Stimulated activated CD8-positive, alpha-beta memory T cell treated with anti-CD3 and anti-CD28 coated beads, Interleukin-4, amount 100 ng/mL, for 48 hours (primary cell): Measurements from ENCODE around the gene HNRNPH2.

ENCODE experiments used
- DNase-seq: peaks from one replicate; pipeline ENCODE4 v3.0.0-alpha.2; 2020

The HNRNPH2 gene, protein sequence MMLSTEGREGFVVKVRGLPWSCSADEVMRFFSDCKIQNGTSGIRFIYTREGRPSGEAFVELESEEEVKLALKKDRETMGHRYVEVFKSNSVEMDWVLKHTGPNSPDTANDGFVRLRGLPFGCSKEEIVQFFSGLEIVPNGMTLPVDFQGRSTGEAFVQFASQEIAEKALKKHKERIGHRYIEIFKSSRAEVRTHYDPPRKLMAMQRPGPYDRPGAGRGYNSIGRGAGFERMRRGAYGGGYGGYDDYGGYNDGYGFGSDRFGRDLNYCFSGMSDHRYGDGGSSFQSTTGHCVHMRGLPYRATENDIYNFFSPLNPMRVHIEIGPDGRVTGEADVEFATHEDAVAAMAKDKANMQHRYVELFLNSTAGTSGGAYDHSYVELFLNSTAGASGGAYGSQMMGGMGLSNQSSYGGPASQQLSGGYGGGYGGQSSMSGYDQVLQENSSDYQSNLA

DNA sequence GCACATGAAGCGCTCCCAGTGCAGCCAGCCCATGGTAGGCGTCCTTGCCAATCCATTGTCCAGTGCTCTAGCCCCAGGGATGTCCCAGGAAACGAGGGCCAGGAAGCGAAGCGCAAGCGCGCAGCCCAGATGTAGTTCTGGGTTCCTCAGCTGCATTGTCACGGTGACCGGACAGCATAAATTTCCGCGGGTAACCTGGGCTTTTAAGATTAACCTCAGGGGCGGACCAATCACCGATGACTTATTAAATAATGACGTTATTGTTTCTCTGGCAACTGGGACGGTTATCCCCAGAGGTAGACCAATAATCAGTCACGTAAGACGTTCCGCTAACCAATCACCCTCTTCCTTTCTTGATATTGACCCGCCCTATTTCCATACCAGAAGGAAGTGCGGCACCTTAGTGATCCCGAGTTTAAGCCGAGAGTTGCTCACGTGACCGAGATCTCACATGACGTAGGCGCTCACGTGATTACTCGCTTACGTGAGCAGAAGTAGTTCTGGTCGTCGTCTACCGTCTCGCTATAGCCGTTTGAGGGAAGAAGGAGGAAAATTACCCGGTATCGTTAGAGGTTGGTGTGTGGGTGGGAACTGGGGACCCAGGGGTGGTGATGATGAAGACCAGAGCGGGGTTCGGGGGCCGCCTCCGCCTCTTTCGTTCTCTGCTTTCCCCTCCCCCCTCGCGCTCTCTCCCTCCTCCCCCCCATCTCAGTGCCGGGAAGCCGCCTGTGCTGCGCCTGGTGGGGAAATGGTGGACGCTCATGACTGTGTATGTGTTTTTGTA lies at the start of gene HNRNPH2, which contains the start of gene GLA:
TSS of gene HNRNPH2 (plus strand) at position 475 of the 784 bp plus-strand sequence. CDS start 3,767 bp downstream, outside the sequence.
TSS of gene GLA (minus strand) at position 178 of the 784 bp plus-strand sequence. CDS start at position 156, 22 bp downstream.
- peak; percentile 89 for DNase-seq

DNA sequence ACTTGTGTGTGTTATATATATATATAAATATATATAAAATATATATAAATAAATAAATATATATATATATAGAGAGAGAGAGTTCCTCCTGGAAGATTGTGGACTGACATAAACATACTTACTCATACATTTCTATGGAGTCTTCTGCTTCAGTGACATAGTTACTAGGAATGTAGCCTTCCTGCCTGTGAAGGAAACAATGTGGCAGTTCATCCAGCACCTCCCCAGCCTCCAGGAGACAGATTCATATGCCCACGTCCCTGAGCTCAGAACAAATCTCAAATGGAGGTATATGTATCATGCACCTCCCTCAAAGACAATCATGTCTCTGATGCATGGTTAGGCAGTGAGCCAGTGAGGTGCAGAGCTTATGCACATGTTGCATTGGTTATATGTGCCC lies 48.1 kb upstream of the HNRNPH2 start:
- no peak for DNase-seq

DNA sequence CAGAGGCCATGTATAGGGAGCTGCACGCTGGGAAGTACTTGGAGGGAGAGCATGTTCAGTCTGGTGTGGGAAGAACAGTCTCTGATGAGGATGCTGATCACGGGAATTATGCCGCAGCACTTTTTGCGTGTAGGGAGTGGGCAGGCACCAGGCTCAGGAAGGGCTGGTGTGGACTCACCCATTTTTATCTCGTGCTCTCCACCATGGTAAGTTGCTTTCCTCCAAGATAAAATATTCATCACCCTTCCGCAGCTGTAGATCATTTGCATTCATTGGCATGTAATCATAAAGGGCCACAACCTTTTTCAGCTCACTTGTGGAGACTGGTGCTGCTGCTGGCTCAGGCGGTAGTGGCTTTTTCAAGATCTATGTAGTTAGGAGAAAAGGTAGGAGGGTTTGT lies 47.6 kb upstream of the HNRNPH2 start:
- DNase-seq = no peak

DNA sequence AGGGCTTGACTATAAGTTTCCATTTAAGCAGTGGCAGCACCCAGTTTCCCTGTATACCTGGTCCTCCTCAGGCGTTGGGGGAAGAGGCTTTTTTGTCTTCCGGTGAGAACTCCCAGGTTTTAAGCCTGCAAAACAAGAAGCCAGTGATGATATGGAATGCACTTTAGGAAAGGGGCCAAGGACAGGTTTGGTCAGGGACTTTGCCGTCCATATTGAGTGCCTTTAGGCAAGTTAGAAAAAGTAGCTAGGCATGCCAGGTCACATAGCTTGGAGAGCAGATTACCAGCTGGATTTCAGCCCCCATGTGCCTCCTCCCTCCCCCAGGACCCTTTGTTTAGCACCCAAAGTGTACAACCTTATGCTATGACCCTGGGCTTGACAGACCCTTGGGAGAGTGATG lies 45.9 kb upstream of the HNRNPH2 start:
- no peak for DNase-seq

DNA sequence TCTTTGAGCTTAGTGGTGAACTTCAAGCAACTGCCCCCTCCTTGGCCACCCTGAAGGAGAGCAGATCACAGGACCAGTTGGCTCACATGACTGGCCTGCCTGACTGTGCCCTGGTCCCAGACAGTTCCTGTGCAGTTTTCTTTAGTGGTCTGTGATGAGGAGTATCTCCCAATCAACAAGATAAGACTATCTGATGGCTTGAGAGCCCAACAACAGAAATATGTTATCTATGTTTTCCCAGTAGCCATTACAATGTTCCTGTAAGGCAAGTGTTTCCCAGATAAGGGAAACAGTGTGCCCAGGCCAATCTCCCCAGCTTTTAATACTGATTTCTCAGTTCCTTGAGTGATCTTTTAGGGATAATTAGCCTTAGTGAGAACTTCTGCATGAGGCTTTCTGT lies 45.3 kb upstream of the HNRNPH2 start:
- DNase-seq = no peak

DNA sequence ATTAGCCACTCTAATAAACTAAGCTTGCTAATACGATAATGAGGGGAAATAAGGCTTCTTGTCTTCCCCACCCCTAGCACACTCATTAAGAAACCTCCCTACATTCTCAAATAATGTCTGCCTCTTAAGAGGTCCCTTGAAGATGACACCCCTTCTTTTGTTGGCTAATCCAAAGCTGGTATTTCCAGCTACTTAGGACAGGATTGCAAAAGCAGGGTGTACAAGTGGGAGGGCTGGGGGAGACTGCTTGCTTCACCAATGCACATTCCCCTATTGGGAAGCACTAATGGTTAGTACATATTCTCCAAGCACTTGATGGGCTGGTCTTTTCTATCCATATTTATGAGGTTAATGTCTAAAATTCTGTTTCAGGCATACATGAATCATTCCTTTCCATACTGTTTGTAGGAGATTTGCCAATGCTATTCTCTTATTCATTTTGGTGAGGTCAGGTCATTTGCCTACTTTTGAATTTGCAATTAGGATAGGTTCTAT lies 42.7 kb upstream of the HNRNPH2 start:
- DNase-seq = no peak

DNA sequence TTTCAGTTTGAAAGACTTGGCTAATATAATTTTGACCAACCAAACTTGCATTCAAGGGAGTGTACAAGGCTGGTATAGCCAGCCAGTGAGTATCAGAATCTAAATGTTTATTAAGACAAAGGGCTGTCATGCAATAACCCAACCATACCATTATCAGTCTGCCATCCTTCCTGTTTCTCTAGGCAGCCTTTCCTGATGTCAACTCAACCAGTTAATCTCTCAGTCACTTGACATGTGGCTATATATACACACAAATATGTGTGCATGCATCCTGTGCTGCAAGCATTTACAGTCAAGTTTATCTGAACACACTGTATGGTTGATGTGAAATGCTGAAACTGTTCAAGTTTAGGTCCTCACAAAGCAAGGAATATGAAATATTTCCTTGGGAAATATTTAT lies 39.2 kb upstream of the HNRNPH2 start:
- DNase-seq = no peak

DNA sequence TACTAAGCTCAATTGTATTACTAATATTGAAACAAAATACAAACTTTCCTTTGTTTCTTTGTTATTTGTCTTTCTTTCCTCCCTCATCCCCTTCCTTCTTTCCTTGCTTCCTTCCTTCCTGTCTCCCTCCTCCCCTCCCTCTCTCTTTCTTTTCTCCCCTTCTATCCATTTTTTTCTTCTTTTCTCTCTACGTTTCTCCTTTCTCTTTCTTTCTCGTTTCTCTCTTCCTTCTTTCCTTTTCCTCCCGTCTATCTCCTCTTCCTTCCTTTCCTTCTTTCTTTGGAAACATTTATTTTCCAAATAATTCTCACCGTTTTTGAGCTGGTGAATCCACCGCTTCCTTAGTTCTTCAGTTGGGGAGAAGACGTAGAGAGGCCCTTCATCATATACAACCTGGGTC lies 38.3 kb upstream of the HNRNPH2 start:
- no peak for DNase-seq

DNA sequence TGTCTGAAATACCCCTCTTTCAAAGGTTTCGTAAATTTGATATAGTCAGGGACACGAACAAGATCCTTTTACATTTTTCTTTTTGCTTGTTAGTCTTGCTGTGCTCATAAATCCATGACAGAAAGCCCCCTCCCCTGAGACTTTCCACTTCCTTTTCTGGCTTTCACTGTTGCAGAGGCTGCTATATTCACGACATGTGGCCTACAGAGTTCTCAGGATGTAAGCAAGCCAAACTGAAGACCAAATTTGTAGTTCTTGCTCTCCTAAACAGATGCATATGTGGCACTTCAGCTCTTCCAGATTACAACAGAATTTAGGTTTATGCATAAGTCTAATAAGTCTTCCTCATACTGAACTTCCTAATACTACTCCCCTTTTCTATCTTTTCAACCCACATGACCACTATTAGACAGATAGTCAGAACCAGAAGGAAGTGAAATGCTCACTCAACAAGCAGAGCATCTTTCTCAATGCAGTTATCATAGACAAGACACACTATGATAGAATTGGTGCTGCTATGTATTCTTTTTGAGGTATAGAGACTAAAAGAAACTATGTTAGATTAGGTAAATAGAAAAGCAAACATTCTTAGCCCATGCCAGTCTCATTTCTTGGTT lies 37.0 kb upstream of the HNRNPH2 start:
- DNase-seq = no peak

DNA sequence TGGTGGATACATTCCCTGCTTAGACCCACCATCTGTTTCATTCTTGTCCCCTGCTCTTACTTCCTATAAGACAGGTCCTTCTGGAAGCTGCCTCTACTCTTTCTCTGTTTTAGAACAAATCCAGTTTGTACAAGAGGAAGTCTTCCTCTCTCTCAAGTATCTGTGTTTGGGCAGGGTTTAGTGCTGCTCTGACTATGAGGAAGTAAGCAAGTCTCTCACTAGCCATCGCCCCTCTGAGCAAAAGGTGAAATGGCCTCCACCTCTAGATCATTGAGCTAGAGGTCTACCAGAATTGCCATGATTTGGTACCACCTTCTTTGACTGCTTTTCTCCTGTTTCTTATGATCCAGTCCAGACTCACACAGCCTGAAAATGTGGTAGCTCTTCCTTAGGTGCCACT lies 30.5 kb upstream of the HNRNPH2 start:
- no peak for DNase-seq

DNA sequence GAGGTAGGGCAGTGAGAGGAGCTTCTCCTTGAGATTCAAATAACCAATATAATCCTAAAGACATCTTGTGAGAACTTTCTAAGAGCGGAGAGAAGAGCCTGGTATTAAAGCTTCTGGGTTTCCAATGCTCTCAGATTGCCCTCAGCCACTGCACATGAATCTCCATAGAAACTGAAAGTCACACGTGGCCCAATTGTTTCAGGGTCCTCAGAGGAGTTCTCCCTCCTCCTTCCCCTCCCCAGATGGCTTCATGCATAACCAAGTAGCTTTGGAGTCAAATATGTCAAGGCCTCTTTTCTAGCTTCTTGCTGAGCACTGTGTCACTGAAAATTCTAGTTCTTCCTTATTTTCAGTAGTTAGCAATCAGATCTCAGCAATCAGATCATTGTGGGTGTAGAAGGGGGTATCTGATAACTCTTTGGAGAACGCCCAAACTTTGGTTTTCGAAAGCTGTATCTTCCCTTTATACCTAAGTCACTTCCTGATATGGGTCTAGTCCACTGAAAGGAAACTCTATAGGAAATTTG lies 24.3 kb upstream of the HNRNPH2 start:
- no peak for DNase-seq

DNA sequence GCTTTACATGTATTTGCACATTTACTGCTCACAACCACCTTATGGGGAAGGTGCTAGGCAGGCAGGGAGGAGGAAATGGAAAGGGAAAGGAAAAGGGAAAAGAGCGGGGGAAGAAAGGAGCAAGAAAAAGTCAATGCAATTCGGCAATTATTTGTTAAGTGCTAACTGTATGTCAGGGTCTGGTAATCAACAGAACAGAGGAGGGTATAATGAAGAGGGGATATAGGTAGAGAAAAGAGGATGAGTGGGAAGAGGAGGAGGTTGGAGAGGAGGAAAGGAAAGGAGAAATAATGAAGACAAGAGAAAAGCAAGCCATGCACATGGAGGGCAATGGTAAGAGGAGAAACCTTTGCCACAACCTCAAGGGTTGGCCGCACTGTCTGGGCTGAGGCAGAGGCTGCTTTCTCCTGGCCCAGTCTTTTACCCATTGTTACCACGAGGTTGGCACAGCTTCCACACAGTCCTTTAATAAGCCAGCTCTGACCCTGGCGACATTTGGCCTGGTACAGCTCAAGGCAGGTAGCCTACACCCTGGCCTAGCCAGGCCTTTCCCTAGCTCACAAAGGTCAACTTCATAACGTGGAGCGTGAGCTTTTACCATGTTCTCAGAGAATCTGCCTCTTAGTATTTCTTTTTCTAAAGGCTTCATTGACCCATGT lies 22.9 kb upstream of the HNRNPH2 start:
- no peak for DNase-seq

DNA sequence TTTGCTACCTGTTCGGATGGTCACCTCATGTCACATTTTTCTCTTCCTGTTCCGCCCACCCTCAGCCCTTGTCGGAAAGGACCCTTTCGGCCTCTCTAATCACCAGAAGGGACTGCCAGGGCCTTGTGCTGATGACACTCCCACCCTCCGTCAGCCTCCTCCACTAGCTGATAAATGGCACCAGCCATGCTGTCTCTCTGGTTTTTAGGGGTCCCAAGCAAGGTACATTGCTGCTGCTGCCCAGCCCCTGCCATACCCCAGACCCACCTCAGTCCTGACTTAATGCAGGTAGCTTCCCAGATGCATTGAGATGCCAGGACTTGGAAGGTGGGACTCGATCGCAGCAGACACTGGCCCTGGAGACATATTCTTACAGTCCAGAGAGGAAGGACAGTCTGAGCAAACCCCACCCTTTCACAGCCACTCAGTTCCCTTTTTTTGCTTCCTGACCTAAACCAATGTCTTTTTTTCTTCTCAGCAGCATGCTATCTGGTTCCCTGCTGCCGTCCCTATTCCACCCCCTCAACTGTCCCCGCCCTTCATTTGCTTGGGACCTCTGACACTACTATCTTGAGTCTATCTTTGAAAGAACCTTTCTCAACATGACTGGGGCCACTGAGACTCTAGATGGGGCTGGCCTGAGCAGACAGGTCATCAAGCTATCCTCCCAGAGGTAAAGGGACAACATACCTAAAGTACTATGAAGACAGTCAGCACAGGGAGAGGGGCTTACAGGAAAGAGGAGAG lies 22.1 kb upstream of the HNRNPH2 start, which contains the start of gene BTK:
TSS of gene BTK (minus strand) at position 397 of the 747 bp plus-strand sequence. CDS start 10,907 bp downstream, outside the sequence.
- no peak for DNase-seq

DNA sequence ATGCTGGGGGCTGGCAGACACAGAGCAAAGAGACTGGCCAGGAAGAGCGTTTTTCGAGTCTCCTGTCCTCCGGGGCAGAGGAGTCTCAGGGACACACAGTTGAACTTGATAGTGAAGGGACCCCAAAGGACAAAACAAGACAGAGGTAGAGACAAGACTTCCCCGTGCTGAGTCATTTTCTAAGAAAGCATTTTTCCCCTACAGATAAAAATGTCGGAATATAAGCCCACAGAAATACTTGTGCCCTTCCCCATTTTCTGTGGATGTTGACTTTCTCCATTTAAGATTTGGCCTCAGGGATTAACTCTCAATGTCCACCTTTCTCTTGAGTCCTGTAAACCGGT lies 21.5 kb upstream of the HNRNPH2 start:
- no peak for DNase-seq

DNA sequence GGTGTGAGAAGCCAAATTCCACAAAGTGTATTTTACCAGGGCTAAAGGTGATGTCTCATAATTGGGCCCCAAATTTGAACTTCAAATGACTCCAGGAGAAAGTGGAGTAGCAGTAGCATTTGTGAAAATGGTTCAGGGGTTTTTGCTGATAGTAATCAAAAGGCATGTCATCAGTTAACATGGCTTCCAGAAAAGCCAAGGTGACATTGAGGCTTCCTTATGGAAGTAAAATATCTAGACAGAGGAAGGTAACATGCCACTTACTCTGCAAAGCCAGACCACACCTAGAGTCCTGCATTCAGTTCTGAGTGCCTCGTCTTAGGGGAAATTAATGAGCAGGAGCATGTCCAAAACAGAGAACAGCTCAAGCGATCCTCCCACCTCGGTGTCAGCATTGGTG lies 19.4 kb upstream of the HNRNPH2 start:
- no peak for DNase-seq

DNA sequence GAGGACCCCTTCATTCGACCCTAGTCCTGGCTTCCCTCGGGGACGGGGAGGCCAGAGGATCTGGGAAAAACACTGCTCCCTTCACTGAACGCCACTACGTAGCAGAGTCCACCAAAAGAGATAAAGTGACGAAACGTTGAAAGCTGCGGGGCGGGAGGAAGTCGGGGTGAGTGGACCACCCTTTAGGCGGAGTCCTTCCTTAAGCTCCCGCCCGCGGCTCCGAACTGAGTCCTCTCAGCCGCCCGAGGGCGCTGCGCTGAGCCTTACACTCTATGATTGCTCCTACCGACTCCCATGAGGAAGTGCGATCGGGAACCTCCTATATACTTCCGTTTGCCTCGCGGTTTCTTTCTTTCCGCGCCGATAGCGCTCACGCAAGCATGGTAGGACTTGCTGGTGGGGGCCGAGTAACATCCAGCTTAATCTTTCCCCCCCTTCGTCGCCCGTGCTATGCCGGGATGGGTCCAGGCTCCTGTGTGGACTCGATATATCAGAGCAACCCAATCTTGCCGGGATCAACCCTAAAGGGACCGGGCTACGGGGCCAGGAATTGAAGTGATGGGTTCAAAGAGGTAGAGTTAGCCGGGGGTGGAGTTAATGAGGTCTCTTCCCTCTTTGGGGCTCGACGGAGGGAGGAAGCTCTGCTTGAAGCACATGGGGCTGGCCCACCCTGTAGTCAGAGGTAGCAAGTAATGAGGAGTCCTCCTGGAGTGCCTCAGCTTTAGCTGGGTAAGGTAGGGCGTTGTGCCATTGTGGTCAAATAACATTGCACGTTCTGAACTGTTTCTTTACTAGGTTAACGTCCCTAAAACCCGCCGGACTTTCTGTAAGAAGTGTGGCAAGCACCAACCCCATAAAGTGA lies 17.1 kb upstream of the HNRNPH2 start, which contains the start of gene RPL36A:
TSS of gene RPL36A (plus strand) at position 348 of the 862 bp plus-strand sequence. CDS start at position 381, 33 bp downstream.
- DNase-seq = peak; percentile 87

DNA sequence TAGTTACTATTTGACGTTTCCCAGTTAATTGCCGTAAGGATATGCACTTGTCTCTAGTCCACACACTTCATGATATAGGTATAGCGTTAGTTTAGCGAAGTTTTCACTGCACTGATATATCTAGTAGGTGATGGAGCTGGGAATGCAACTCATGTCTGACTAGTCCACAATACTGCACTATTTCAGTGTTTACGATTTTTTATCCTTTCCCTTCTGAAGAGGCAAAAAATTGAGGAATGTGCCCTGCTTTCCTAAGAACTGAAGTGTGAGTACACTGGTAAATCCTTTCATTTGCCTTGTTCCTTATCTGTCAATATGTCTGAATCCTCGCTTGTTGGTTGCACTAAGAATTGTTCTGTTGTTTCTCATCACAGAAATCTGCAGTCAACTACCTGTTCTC lies 16.2 kb upstream of the HNRNPH2 start:
- DNase-seq = no peak

DNA sequence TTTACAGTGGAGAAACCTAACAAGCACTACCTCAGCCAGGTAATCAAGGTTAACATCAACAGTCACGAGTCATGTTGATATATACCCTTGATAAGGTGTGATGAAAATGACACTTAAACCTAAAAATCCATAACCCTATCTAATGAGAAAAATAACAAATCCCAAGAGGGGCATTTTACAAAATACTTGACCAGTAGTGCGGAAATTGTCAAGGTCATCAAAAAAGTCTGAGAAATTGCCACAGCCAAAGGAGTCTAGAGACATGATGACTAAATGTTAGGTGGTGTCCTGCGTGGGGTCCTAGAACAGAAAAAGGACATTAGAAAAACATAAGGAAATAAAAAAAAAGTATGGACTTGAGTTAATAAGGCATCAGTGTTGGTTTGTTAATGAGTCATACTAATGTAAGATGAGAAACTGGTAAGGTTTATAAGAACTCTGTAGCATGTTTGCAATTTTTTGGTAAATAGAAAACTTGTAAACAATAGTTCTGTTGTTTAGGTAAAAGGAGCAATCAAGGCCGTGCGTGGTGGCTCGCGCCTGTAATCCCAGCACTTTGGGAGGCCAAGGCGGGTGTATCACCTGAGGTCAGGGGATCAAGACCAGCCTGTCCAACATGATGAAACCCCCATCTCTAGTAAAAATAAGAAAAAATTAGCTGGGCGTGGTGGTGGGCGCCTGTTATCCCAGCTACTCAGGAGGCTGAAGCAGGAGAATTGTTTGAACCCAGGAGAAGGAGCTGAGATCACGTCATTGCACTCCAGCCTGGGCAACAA lies 14.3 kb upstream of the HNRNPH2 start:
- DNase-seq = no peak

DNA sequence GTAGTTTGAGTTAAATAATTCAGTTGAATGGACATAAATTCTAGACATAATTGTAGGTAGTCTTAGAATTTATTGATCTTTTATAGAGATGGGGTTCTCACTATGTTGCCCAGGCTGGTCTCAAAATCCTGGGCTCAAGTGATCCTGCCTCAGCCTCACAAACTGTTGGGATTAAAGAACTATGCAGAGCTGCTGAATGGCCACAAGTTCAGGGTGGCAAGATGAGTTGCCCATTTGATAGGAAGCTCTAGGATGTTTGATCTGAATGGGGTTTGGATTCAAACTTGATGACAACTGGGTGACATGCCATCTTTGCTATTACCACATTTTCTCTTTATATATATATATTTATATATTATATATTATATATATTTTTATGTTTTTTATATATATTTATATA lies 13.7 kb upstream of the HNRNPH2 start:
- DNase-seq = no peak

DNA sequence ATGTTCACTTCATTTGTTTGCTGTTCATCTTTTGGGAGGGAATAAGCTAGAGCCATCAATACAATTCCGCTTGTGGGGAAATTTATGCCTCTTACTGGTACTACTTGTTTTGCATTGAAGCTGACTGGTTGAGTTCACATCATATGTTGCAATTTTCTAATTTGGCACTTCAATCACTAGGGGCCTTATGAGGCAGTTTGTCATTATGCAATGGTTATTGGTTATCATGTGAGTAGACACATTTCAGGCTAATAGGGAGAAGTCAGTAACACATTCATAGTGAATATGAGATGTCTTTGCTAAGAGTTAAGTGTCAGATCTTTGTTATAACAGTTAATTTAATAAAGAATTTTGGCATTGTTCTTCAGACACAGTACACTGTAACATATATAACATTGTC lies 12.2 kb upstream of the HNRNPH2 start:
- DNase-seq = no peak
